ENCODE results near the gene AKAP10.
"Not testable (repeated sequence)": the region's sequence is repeated elsewhere in the genome, so short reads cannot be mapped to it uniquely, and the experiment has no call there.

AKAP10 gene

DNA sequence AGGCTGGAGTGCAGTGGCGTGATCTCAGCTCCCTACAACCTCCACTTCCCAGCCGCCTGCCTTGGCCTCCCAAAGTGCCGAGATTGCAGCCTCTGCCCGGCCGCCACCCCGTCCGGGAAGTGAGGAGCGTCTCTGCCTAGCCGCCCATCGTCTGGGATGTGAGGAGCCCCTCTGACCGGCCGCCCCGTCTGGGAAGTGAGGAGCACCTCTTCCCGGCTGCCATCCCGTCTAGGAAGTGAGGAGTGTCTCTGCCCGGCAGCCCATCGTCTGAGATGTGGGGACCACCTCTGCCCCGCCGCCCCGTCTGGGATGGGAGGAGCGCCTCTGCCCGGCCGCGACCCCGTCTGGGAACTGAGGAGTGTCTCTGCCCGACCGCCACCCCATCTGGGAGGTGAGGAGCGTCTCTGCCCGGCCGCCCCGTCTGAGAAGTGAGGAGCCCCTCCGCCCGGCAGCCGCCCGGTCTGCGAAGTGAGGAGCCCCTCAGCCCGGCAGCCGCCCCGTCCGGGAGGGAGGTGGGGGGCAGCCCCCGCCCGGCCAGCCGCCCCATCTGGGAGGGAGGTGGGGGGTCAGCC, 26.9 kb downstream of the AKAP10 start:
- H3K27me3 Mint-ChIP-seq; H3K4me3 Mint-ChIP-seq; H3K9me3 Mint-ChIP-seq (ENCODE audit: low read depth); H3K36me3 Mint-ChIP-seq; H3K27ac Mint-ChIP-seq: not testable (repeated sequence)
- H3K4me1 Mint-ChIP-seq (ENCODE audit: low read depth), result peaks cover 52% of the 10 kb centered on the region

DNA sequence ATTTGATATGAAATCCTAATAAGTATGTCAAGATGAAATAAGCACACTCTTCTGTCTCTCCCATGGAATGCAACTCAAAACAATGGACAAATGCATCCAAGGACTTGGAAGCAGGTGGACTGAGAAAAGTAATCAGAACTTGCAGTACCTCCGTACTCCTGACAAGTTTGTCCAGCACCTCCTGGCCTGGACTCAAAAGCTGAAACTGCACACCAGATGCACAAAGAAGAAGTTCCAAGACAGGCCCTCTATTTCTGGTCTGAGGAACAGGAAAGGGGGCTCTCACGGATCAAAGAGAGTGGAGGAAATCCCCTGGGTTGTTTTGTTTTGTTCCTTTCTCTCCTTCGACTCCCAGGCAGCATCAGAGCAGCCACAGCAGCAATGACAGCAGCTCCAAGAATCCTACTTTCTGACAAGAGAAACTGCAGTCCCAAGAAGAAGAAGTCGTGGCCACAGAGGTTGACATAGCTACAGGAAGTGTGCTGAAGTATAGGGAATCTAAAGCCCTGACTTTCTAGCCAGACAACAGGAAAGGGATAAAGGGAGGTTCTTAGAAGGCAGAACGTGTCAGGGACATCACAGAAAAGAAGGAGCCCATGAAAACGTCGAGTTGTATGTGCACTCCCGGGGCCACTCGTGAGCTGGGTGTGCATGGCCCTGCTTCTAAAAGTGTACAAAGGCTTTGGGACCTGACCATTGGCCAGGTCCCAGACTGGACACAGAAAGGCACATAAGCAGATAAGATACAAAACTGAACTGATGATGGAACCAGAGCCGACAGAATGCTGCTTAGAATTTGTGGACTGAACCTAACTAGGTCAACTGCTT, 29.3 kb downstream of the AKAP10 start:
- Mint-ChIP-seq H3K4me3 (peak overlapping the region; percentile 46), H3K9me3 (ENCODE audit: low read depth) (no peaks in the 10 kb centered on the region), H3K27me3 (no peaks in the 10 kb centered on the region), H3K36me3 (peaks cover 4% of the 10 kb centered on the region), H3K4me1 (ENCODE audit: low read depth) (peaks cover 53% of the 10 kb centered on the region), H3K27ac (peak overlapping the region; percentile 72)

DNA sequence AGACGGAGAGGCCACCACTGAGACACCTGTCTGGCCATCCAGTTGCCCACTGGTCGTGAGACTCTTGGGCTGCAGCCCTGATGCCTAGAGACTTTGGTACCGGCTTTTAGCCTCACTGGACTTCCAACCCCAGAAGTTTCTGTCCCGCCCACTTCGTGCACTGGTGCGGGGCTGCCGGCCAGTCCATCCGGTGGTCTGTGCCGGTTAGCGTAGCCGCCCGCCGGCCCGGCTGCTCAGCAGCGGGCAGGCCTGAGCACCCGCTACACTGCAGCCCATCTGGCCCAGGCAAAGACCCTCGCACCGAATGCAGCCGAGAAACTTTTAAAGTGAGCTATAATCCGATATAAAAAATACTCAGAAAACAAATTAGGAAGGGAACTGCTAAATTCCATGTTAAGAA, 30.7 kb downstream of the AKAP10 start:
- H3K4me1 Mint-ChIP-seq (ENCODE audit: low read depth), result peaks cover 55% of the 10 kb centered on the region

DNA sequence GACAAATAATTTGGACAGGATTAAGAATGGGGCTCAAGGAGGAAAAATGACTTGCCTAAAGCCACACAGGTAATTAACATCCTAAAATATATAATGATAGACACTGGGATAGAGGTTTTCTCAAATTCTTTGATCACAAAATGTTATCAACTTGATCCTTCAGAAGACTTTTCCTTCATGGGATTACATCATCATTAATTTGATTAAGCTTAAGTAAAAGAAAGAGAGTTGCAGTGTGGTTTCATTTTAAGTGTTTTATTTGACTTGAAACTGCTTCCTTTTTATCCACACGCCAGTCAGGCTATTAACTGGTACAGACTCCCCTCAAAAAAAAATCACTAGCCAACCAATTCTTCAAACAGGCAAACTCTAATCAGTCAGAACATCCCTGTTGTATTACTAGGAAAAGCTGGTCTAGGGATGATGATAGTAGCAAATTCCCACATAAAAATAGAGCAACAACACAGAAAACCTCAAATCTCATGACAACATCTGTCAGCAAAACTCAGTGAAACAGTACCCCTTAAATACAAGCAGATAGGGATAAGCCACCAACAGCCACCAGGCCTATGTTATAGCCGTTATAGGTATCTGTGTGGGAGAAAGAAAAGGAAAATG, 32.5 kb downstream of the AKAP10 start:
- peak overlapping the region; percentile 73 for H3K27ac Mint-ChIP-seq
- H3K36me3 Mint-ChIP-seq, result peaks cover 4% of the 10 kb centered on the region
- peaks cover 59% of the 10 kb centered on the region for H3K4me1 Mint-ChIP-seq (ENCODE audit: low read depth)
- no peaks in the 10 kb centered on the region for H3K9me3 Mint-ChIP-seq (ENCODE audit: low read depth)
- no peak overlapping the region for H3K4me3 Mint-ChIP-seq
- no peaks in the 10 kb centered on the region for H3K27me3 Mint-ChIP-seq

More for the DNA sequence above, 30.7 kb downstream of the AKAP10 start:
- no peak overlapping the region for H3K27ac Mint-ChIP-seq
- no peaks in the 10 kb centered on the region for H3K27me3 Mint-ChIP-seq
- H3K4me3 Mint-ChIP-seq, result no peak overlapping the region
- peaks cover 4% of the 10 kb centered on the region for H3K36me3 Mint-ChIP-seq
- no peaks in the 10 kb centered on the region for H3K9me3 Mint-ChIP-seq (ENCODE audit: low read depth)

DNA sequence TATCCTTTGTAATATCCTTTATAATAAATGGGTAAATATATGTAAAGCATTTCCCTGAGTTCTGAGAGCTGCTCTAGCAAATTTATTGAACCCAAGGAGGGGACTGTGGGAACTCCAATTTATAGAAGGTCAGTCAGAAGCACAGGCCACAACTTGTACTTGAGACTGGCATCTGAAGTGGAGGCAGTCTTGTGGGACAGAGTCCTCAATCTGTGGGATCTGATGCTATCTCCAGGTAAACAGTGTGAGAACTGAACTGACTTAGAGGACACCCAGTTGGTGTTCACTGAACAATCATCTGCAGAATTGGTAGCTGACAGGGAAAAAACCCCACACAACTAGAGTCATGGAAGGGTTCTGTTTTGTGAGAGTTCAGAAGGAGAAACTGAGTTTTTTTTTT, 34.0 kb downstream of the AKAP10 start:
- Mint-ChIP-seq H3K27ac (no peak overlapping the region), H3K9me3 (ENCODE audit: low read depth) (no peaks in the 10 kb centered on the region), H3K27me3 (no peaks in the 10 kb centered on the region), H3K4me1 (ENCODE audit: low read depth) (peaks cover 49% of the 10 kb centered on the region), H3K36me3 (peaks cover 5% of the 10 kb centered on the region), H3K4me3 (no peak overlapping the region)

- Mint-ChIP-seq H3K4me1 (ENCODE audit: low read depth) (peaks cover 44% of the 10 kb centered on the region), H3K36me3 (peaks cover 3% of the 10 kb centered on the region), H3K4me3 (no peak overlapping the region), H3K27ac (no peak overlapping the region), H3K27me3 (no peaks in the 10 kb centered on the region), H3K9me3 (ENCODE audit: low read depth) (no peaks in the 10 kb centered on the region)
These were observed 34.6 kb downstream of the AKAP10 start for GRCh38 chr17:19943026-19943425.

DNA sequence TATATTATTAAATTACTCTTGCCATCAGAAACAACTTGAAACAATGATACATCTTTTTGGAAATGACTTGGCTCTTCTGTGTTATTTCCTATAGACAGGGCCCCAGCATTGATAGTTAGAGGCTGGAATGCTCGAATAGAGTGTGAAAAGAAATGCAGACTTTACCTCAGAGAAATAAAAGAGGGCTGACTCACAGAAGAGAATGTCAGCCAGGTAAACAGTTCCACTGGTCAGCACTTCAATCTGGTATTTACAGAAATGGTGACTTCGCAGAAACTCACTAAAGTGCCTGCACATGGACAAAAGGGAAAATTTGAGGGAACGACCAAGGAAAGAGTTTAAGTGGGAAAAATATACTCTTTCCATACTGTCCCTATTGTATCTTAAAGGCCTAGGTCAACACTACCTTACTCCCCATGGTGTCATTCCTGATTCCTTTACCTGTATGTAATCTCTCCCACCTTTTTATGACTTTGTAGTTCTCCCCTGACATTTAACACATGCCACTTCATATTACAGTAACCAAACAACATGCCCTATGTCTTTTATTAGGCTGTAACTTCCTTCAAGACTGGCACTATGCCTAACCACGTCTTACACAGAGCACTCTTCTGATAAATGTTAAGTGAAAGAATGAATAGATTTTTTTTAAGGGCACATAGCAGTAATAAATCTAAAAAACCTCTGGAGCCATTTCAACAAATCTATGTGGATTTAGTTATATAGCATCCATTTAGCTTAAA, 36.7 kb downstream of the AKAP10 start:
- H3K27ac Mint-ChIP-seq, result peak overlapping the region; percentile 64
- no peak overlapping the region for H3K4me3 Mint-ChIP-seq
- H3K9me3 Mint-ChIP-seq (ENCODE audit: low read depth), result no peaks in the 10 kb centered on the region
- H3K27me3 Mint-ChIP-seq, result no peaks in the 10 kb centered on the region
- peaks cover 36% of the 10 kb centered on the region for H3K4me1 Mint-ChIP-seq (ENCODE audit: low read depth)
- H3K36me3 Mint-ChIP-seq, result peaks cover 3% of the 10 kb centered on the region

GRCh38 chr17:19939993-19940721, 37.5 kb downstream of the AKAP10 start:
- Mint-ChIP-seq H3K27me3 (no peaks in the 10 kb centered on the region), H3K36me3 (peaks cover 4% of the 10 kb centered on the region), H3K4me3 (no peak overlapping the region), H3K4me1 (ENCODE audit: low read depth) (peaks cover 32% of the 10 kb centered on the region), H3K27ac (no peak overlapping the region), H3K9me3 (ENCODE audit: low read depth) (no peaks in the 10 kb centered on the region)

- no peak overlapping the region for H3K4me3 Mint-ChIP-seq
- H3K9me3 Mint-ChIP-seq (ENCODE audit: low read depth), result no peaks in the 10 kb centered on the region
- H3K27me3 Mint-ChIP-seq, result no peaks in the 10 kb centered on the region
- H3K36me3 Mint-ChIP-seq, result peaks cover 4% of the 10 kb centered on the region
- no peak overlapping the region for H3K27ac Mint-ChIP-seq
- H3K4me1 Mint-ChIP-seq (ENCODE audit: low read depth), result peaks cover 22% of the 10 kb centered on the region
These were observed 38.9 kb downstream of the AKAP10 start for GRCh38 chr17:19938736-19939135.

GRCh38 chr17:19937522-19937921, 40.1 kb downstream of the AKAP10 start:
- no peaks in the 10 kb centered on the region for H3K9me3 Mint-ChIP-seq (ENCODE audit: low read depth)
- peaks cover 4% of the 10 kb centered on the region for H3K36me3 Mint-ChIP-seq
- no peak overlapping the region for H3K27ac Mint-ChIP-seq
- H3K4me3 Mint-ChIP-seq, result no peak overlapping the region
- H3K4me1 Mint-ChIP-seq (ENCODE audit: low read depth), result peaks cover 11% of the 10 kb centered on the region
- no peaks in the 10 kb centered on the region for H3K27me3 Mint-ChIP-seq

GRCh38 chr17:19935169-19935568, 42.5 kb downstream of the AKAP10 start:
- peaks cover 4% of the 10 kb centered on the region for H3K36me3 Mint-ChIP-seq

DNA sequence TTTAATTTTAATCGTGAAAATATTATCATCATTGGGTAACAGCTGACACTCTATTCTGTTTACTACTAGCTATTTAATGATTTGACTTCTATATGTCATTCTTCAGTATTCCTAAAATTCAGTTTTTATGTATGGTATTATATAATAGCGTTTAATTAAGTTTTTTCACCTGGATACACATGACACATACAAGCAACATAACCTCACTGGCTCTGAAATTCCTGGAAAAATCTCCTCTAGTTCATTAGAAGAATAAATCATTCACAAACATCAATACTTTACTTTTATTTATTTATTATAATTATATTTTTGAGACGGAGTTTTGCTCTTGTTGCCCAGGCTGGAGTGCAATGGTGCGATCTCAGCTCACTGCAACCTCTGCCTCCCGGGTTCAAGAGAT, 44.0 kb downstream of the AKAP10 start:
- no peaks in the 10 kb centered on the region for H3K27me3 Mint-ChIP-seq
- peaks cover 7% of the 10 kb centered on the region for H3K36me3 Mint-ChIP-seq
- H3K27ac Mint-ChIP-seq, result no peak overlapping the region
- no peaks in the 10 kb centered on the region for H3K4me1 Mint-ChIP-seq (ENCODE audit: low read depth)
- no peak overlapping the region for H3K4me3 Mint-ChIP-seq
- H3K9me3 Mint-ChIP-seq (ENCODE audit: low read depth), result no peaks in the 10 kb centered on the region

More at GRCh38 chr17:19935169-19935568, 42.5 kb downstream of the AKAP10 start:
- H3K4me3 Mint-ChIP-seq, result no peak overlapping the region
- no peaks in the 10 kb centered on the region for H3K9me3 Mint-ChIP-seq (ENCODE audit: low read depth)
- H3K27ac Mint-ChIP-seq, result no peak overlapping the region
- H3K27me3 Mint-ChIP-seq, result no peaks in the 10 kb centered on the region
- H3K4me1 Mint-ChIP-seq (ENCODE audit: low read depth), result no peaks in the 10 kb centered on the region

GRCh38 chr17:19933221-19933620, 44.4 kb downstream of the AKAP10 start:
- no peaks in the 10 kb centered on the region for H3K9me3 Mint-ChIP-seq (ENCODE audit: low read depth)
- no peaks in the 10 kb centered on the region for H3K4me1 Mint-ChIP-seq (ENCODE audit: low read depth)
- H3K27me3 Mint-ChIP-seq, result no peaks in the 10 kb centered on the region
- no peak overlapping the region for H3K4me3 Mint-ChIP-seq
- H3K27ac Mint-ChIP-seq, result no peak overlapping the region
- H3K36me3 Mint-ChIP-seq, result peaks cover 7% of the 10 kb centered on the region

DNA sequence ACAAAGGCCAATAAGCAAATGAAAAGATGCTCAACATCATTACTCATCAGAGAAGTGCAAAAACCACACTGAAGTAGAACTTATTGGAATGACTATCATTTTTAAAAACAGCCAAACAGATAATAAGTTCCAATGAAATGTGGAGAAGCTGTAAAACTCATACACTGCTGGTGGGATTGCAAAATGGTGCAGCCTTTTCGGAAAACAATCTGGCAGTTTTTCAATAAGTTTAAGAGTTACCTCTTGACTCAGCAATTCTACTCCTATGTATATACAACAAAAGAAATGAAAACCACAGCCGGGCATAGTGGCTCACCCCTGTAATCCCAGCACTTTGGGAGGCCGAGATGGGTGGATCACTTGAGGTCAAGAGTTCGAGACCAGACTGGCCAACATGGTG, 49.3 kb downstream of the AKAP10 start:
- Mint-ChIP-seq H3K4me1 (ENCODE audit: low read depth) (no peaks in the 10 kb centered on the region), H3K27ac (peak overlapping the region; percentile 41), H3K4me3 (no peak overlapping the region), H3K27me3 (no peaks in the 10 kb centered on the region), H3K9me3 (ENCODE audit: low read depth) (no peaks in the 10 kb centered on the region), H3K36me3 (peaks cover 13% of the 10 kb centered on the region)

All from activated naive CD8-positive, alpha-beta T cell (primary cell).